Stimulated activated CD8-positive, alpha-beta memory T cell treated with anti-CD3 and anti-CD28 coated beads, Interleukin-7, amount 100 ng/mL, for 24 hours (primary cell): ENCODE data around the gene MYH16.
"Not testable (repeated sequence)": the region's sequence is repeated elsewhere in the genome, so short reads cannot be mapped to it uniquely, and the experiment has no call there.

ENCODE experiments used
- DNase-seq: peaks from one replicate; pipeline ENCODE4 v3.0.0-alpha.2; 2020; ENCODE audit warnings: low read depth

Gene MYH16

DNA sequence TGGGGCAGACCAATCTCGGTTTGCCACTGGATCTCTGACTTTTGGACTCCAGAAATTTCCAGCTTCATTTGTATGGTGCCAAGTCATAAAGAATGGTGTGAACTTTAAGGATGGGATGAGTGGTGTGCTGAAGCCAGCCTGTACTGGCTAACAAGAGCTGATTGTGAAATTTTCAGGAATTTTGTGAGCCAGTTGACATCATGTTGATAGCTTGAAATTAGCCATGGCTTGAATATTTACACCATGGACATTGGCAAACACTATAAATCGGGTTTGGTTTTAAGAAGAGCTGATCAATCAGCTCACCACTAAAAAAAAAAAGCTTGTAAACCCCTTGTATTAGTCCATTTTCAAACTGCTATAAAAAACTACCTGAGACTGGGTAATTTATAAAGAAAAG, 14.1 kb upstream of the MYH16 start:
- no peak for DNase-seq

GRCh38 chr7:99260395-99260794, 12.2 kb upstream of the MYH16 start:
- DNase-seq = no peak

DNA sequence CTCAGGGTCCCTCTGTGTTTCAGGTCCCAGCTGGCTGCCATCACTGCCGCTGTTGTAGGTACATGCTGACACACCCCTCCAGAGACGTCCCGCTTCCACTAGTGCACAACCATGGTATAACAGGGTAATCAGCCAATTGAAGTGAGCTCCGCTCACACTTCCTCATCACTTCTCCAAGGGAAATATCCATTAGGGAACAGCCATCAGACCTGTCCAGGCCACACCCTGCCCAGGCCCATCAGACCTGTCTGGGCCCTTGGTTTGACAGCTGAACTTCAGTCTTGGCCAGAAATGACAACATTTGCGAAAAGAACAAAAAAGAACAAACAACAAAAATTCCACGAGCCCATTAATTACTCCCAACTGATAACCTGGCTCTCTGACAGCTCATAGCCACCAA, 11.0 kb upstream of the MYH16 start:
- no peak for DNase-seq

- DNase-seq = no peak
Observed at GRCh38 chr7:99265848-99266480, 6.7 kb upstream of the MYH16 start.

DNA sequence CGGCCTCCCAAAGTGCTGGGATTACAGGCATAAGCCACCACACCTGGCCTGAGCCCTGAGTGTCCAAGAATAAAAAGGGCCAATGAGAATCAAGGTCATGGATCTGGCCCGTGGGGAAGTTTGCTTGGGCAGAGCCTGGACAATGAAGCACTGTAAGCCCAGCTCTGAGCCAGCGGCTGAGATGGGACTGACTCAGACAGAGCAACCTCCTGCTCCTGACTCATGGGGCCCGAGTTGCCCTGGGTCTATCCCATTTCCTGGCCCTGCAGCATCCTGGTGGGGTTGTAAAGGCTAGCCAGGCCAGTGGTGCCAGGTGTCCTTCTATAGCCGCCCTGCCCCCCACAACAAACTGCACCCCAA, 5.2 kb upstream of the MYH16 start:
- DNase-seq = no peak

DNA sequence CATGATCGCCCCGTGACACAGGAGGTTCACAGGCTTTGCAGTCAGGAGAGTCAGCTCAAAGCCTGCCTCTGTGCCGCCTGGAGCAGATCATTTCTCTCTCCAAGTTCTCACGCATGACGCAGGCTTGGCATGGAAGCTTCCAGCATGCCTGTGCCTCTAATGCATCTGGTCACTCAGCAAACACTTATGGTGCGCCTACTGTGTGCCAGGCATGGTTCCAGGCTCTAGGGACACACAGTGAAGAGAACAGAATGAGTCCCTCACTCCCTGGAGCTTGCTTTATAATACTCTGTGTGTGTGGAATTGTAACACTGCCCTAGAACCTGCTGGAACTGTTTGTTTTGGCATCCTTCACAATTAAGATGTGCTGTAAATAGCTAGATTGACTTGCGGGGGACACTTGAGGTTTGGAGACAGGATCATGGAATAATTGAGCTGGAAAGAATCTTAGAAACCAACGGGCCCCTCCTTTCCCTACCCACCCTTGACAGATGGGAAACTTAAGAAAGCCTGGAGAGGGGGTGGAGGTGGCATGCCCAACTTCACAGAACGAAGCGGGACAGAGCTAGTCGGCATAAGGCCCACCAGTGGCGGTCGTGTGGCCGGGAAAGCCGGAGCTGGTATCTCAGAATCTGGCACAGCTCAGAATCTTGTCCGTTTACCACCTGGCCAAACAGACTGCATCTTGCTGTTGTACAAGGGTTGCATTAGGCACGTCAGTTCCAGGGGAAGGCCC, 4.6 kb upstream of the MYH16 start:
- no peak for DNase-seq

DNA sequence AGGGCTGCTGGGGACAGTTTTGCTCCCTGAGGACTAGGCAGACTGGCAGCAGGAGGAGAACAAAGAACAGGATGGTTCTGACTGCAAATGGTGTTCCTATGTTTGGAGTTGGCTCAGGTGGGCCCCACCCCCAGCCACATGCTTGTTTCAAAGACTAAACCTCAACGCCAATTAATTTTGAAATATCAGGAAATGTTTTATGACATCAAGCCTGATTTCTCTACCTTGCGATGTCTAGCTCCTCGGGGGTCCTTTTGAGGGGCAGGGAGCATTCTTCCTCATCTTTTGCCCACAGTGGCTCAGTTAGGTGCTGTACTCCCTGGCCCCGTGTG, 4.1 kb upstream of the MYH16 start:
- no peak for DNase-seq

DNA sequence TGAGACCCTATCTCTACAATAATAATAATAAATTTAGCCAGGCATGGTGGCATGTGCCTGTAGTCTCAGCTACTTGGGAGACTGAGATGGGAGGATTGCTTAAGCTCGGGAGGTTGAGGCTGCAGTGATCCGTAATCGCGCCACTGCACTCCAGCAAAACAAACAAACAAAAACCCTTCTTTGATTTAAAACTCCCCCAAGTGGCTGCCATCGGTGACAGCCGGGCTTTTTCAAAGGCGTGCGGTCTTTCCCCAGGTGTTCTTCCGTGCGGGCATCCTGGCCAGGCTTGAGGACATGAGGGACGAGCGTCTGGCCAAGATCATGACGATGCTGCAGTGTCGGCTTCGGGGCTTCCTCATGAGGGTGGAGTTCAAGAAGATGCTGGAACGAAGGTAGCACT, 1.9 kb upstream of the MYH16 start:
- DNase-seq = no peak

DNA sequence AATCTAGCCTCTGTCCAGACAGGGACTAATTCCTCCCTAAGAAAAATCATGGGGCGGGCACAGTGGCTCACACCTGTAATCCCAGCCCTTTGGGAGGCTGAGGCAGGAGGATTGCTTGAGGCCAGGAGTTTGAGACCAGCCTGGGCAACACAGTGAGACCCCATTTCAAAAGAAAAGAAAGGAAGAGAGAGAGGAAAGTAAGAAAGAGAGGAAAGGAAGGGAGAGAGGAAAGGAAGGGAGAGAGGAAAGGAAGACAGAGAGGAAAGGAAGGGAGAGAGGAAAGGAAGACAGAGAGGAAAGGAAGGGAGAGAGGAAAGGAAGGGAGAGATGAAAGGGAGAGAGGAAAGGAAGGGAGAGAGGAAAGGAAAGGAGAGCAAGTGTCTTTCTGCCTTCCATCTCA, 922 bp downstream of the MYH16 start:
- DNase-seq = not testable (repeated sequence)

DNA sequence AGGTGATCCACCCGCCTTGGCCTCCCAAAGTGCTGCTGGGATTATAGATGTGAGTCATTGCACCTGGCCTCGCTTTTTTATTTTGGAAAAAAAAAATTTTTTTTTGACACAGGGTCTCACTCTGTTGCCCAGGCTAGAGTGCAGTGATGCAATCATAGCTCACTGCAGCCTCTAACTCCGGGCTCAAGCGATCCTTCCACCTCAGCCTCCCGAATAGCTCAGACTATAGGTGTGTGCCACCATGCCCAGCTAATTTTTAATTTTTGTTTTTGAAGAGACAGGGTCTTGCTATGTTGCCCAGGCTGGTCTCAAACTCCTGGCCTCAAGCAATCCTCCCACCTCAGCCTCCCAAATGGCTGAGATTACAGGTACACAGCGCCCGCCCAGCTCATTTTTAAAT, 2.3 kb downstream of the MYH16 start:
- DNase-seq = not testable (repeated sequence)

DNA sequence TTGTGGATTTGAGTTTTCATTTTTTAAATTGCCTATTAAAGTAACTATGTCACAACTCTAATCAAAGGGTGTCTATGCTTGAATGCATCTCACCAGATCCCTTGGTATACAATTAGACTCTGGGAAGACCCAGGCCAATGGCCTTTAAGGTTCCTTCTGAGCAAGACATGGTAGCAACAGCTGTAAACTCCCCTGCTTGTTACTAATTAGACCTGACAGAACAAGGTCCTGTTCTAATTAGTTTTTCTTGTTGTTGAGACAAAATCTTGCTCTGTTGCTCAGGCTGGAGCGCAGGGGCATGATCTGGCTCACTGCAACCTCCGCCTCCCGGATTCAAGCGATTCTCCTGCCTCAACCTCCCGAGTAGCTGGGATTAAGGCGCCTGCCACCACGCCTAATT, 2.9 kb downstream of the MYH16 start:
- no peak for DNase-seq

DNA sequence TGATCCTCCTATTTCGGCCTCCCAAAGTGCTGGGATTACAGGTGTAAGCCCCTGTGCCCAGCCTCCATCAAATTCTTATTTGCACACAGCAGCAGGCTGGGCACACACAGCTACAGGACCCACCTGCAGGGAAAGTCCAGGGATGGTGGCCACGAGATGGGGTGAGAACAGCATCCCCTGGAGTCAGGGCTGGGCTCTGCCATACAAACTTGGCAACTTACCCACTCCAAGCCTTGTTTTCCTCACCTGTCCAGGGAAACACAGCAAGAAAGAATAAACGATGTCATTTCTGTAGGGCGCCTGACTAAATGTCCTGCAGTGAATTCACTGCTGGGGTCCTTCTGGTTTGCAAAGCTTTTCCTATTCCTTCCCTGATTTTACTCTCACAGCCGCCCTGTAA, 5.5 kb downstream of the MYH16 start:
- no peak for DNase-seq

- not testable (repeated sequence) for DNase-seq
Observed at GRCh38 chr7:99284165-99284564, 11.5 kb downstream of the MYH16 start.

- DNase-seq = no peak
Observed at GRCh38 chr7:99287779-99288534, 15.3 kb downstream of the MYH16 start.

DNA sequence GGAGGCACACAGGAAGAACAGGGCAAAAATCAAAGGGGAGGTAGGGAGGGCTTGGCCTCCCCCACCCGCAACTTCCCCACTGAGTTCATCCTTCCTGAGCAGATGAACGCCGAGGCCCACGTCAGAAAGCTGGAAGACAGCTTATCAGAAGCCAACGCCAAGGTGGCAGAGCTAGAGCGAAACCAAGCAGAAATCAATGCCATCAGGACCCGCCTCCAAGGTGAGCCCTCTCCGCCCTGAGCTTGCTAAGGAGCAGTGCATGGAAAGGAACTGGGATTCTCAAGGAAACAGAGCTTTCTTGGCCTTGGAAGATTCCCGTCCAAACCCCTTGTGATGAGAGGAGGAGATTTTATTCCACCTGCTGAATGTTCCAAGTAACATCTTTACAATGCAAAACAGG, 16.5 kb downstream of the MYH16 start:
- no peak for DNase-seq

DNA sequence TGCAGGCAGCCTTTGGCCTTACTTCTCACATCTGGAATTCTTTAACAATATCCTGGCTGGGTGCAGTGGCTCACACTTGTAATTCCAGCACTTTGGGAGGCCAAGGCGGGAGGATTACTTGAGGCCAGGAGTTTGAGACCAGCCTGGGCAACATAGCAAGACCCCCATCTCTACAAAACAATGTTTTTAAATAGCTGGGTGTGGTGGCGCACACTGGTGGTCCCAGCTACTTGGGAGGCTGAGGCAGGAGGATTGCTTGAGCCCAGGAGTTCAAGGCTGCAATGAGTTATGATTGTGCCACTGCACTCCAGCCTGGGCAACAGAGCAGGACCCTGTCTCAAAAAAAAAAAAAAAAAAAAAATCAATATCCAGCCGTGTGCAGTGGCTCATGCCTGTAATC, 17.5 kb downstream of the MYH16 start:
- DNase-seq = not testable (repeated sequence)

DNA sequence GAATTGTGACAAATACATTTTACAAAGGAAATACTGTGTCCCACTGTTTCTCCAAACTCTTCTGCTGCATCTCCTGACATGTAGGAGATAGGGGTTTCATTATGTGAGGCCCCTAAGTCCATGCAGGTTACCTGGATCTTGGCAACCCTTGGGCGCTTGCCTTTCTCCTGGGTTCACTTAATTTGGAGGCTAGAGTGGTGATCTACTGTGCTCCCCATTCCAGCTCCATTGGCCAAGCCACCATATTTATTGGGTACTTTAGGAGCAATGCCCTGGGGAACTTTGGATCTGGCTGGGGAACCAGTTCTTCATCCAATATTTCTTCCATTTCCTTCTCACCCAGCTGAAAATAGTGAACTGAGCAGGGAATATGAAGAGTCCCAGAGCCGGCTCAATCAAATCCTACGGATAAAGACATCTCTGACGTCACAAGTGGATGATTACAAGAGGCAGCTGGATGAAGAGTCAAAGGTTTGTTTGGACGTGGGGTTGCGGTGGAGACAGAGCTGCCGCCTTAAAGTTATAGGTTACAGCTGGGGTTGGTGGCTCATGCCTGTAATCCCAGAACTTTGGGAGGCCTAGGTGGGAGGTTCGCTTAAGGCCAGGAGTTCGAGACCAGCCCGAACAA, 18.5 kb downstream of the MYH16 start:
- DNase-seq = no peak

DNA sequence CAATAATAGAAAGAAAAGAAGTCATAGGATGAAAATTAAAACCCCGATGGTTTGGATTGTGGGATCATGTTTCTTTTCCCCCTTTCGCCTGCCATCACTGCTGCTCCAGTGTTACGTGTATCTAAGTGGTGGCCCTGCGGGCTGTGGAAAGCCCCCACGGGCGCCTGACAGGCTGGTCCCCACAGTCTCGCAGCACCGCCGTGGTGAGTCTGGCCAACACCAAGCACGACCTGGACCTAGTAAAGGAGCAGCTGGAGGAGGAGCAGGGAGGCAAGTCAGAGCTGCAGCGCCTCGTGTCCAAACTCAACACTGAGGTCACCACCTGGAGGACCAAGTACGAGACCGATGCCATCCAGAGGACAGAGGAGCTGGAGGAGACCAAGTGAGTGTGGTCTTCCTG, 19.5 kb downstream of the MYH16 start:
- DNase-seq = no peak

DNA sequence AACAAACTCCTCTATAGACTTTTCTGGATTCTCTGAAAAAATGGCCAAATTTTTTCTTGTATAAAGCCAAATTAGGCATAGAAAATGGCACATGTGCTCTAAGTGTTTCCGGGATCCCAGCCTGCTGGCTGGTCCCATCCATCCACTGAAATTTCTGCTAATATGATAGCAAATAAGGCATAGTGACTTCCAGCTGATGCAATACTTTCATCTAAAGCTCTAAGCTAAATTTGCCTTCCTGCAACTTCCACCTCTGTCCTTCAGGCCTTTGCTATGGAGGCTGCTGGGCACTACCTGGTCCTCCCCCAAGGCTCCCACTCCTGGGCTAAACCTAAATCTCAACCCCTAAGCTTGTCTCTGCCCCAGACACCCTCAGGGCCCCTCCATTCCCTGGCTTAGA, 20.5 kb downstream of the MYH16 start:
- no peak for DNase-seq

DNA sequence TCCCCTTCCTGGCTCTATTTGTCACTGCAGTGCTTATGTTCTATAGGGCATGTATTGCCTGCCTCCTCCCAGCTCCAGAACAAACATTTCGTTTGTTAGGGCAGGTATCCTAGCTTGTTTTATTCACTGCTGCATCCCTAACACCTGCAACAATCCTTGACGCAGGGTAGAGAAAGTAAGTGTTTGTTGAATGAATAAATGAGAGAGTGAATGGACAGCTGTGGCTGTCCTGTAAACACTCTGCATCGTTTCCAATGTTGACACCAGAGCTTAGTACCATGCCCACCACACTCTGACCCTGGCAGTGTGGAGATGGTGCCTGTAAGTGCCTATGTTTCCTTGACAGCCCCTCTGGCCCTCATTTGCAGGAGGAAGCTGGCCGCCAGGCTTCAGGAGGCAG, 21.0 kb downstream of the MYH16 start:
- DNase-seq = no peak

DNA sequence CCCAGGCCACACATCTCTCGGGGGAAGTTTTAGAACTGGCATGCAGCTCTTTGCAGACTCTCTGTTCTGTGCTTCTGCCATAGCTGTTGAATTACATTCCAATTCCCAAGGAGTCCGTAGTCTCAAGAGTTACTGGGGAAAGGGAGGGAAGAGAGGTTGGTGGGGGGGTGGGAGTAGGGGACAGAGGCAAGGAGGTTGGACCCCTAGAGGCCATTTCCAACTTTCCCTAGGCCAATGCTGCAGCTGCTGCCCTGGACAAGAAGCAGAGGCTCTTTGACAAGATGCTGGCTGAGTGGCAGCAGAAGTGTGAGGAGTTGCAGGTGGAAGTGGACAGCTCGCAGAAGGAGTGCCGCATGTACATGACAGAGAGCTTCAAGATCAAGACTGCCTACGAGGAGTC, 23.8 kb downstream of the MYH16 start:
- no peak for DNase-seq

- DNase-seq = no peak
Observed at GRCh38 chr7:99301496-99301895, 28.9 kb downstream of the MYH16 start.
